GM06990 (cell line): ENCODE results near the gene LSS.

Source experiments
- DNase-seq: peaks from one replicate; pipeline ENCODE4 v3.0.0-alpha.2; 2011; ENCODE audit not compliant: insufficient read length; ENCODE audit errors: extremely low read depth
- H3K27me3 ChIP-seq: replicated peaks from 2 replicates; pipeline ENCODE4 v1.6.0; 2011; ENCODE audit warnings: low read length; ENCODE audit not compliant: control insufficient read depth, insufficient read depth
- H3K36me3 ChIP-seq: 2 replicates; pipeline ENCODE4 v1.5.1; 2011; ENCODE audit warnings: low read length; ENCODE audit not compliant: control insufficient read depth, insufficient read depth
- H3K4me3 ChIP-seq: replicated peaks from 2 replicates; pipeline ENCODE4 v1.5.1; 2011; ENCODE audit warnings: low read depth, mild to moderate bottlenecking, control low read depth, low read length
- TF ChIP-seq, protein P1 (sequence below): IDR thresholded peaks from 2 replicates; pipeline ENCODE4 v1.5.1; 2011; ENCODE audit warnings: low read length, control low read depth, mild to moderate bottlenecking, inconsistent platforms; ENCODE audit not compliant: insufficient read depth, poor library complexity, severe bottlenecking

The LSS gene

DNA sequence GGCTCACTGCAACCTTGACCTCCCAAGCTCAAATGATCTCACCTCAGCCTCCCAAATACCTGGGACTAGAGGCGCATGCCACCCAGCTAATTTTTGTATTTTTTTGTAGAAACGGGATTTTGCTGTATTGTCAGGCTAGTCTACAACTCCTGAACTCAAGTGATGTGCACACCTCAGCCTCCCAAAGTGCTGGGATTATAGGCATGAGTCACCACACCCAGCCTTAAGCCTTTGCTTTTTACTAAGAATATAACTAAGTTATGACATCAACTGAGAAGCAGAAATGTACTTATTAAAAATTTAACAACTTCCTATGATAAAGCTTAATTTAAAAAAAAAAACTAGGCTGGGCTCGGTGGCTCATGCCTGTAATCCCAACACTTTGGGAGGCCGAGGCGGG is 8.9 kb upstream of the LSS start:
- H3K4me3 ChIP-seq = no peak overlapping the region
- TF ChIP-seq, protein P1, sequence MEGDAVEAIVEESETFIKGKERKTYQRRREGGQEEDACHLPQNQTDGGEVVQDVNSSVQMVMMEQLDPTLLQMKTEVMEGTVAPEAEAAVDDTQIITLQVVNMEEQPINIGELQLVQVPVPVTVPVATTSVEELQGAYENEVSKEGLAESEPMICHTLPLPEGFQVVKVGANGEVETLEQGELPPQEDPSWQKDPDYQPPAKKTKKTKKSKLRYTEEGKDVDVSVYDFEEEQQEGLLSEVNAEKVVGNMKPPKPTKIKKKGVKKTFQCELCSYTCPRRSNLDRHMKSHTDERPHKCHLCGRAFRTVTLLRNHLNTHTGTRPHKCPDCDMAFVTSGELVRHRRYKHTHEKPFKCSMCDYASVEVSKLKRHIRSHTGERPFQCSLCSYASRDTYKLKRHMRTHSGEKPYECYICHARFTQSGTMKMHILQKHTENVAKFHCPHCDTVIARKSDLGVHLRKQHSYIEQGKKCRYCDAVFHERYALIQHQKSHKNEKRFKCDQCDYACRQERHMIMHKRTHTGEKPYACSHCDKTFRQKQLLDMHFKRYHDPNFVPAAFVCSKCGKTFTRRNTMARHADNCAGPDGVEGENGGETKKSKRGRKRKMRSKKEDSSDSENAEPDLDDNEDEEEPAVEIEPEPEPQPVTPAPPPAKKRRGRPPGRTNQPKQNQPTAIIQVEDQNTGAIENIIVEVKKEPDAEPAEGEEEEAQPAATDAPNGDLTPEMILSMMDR = no peak
- peaks cover 27% of the 10 kb centered on the region for H3K36me3 ChIP-seq
- no peaks in the 10 kb centered on the region for H3K27me3 ChIP-seq
- DNase-seq = no peak

DNA sequence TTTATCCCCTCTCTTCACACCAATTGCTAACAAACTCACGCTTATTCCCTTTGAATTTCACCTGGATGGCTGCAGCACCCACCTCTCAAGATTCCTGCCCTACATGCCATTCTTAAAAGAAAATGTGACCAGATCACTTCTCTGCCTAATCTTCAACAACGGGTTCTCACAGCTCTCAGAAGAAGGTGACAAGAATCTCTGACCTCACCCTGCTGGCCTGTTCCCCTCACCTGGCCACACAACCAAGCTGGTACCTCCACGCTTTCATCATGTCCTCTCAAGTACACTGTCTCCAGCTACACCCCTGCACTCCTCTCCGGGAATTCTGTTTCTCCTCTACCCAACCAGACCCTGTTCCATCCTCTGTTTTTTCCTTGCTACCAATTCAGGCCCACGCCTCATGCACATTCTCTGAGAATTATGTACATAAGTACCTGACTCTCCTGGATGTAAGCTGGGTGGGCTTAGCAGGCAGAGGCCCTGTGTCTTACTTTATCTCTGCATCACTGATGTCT is 5.9 kb upstream of the LSS start:
- Histone ChIP-seq H3K4me3 (no peak overlapping the region), H3K27me3 (no peaks in the 10 kb centered on the region), H3K36me3 (peaks cover 15% of the 10 kb centered on the region)
- DNase-seq = no peak
- TF ChIP-seq, protein P1 = no peak

DNA sequence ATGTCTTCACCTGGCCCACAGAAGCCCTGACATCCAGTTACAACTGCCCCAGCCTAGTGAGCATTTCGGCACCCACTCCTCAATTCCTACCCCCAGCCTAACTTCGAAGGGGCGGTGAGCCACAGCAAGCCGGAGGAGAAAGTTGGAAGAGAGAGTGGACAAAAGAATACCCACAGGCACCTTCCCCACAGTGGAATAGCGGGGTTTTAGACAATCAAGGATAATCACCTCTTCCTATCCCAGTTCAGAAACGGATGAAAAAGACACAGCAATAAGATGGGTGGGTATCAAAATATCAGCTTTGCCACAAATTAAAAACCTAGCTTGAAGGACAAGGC is 1.3 kb upstream of the LSS start:
- TF ChIP-seq, protein P1 = no peak
- no peak for DNase-seq
- H3K27me3 ChIP-seq = no peaks in the 10 kb centered on the region
- H3K36me3 ChIP-seq = peaks cover 7% of the 10 kb centered on the region
- peak overlapping the region; percentile 66 for H3K4me3 ChIP-seq

DNA sequence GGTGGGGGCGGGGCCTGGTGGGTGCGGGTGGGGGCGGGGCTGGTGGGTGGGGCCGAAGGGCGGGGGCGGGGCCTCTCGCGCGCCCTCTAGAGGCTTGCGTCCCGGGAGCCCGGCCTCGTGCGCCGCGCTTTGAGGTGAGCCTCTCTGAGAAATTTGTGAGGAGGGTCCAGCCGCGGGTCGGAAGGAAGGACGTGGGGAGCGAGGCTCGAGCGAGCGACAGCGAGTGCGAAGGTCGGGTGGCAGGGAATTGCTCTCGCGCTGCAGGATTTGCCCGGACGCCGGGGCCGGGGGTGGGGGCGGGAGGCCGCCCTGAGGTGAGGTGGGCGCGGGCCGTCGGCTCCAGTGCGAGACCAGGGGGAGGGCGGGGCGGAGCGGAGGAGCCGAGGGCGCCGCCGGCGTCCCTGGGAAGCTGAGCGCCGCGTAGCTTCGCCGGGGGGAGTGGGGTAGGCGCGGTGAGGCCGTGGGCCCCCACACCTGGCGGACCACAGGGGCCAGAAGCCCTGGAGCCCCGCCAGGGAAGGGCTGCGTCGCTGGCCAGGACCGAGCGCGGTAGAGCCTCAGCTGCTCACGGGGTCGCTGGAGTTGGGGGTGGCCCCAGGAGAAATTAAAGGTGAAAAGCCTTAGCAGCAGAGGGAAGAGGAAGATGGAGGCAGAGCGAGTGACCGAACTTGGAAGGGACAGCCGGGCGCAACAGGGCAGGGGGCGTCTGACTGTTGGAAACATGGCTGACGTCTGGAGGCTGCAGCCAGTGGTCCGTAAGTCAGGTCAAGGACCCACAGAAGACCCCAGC is 754 bp upstream of the LSS start:
- Histone ChIP-seq H3K4me3 (peak overlapping the region; percentile 66), H3K27me3 (no peaks in the 10 kb centered on the region), H3K36me3 (peaks cover 2% of the 10 kb centered on the region)
- no peak for DNase-seq
- TF ChIP-seq, protein P1 = peak; percentile 70

DNA sequence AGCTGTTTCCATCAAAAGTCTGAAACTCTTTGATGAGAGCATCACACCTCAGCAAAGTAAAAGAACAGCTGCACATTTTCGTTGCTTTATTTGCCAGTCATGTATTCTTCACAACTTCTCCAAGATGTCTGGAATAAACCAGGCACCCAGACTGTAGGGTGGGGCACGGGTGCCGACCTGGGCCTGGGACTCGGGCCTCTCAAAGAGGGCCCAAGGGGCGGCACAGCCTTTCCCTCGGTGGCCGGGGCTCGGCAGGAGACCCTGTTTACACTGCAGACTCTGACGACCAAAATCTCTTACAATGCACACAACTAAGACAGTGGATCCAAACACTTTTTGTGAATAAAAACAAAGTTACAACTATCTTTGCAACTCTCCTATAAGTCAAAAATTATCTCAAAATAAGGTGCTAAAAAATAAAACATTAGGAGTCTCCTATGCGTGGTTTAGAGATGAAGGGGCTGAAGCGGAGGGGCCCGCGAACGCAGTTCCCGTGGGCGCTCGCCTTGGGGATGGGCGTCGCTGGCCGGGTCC is 696 bp downstream of the LSS start:
- TF ChIP-seq, protein P1 = no peak

More for the DNA sequence above, 696 bp downstream of the LSS start:
- Histone ChIP-seq H3K4me3 (peak overlapping the region; percentile 82), H3K36me3 (peaks cover 2% of the 10 kb centered on the region), H3K27me3 (no peaks in the 10 kb centered on the region)
- DNase-seq = no peak
